Stimulated activated CD4-positive, alpha-beta T cell treated with anti-CD3 and anti-CD28 coated beads, Interleukin-1b, Interleukin-23, amount 100 ng/mL, for 48 hours (primary cell): ENCODE results near the gene PRKCA.

ENCODE experiments used
- DNase-seq: peaks from one replicate; pipeline ENCODE4 v3.0.0-alpha.2; 2020

The PRKCA gene

DNA sequence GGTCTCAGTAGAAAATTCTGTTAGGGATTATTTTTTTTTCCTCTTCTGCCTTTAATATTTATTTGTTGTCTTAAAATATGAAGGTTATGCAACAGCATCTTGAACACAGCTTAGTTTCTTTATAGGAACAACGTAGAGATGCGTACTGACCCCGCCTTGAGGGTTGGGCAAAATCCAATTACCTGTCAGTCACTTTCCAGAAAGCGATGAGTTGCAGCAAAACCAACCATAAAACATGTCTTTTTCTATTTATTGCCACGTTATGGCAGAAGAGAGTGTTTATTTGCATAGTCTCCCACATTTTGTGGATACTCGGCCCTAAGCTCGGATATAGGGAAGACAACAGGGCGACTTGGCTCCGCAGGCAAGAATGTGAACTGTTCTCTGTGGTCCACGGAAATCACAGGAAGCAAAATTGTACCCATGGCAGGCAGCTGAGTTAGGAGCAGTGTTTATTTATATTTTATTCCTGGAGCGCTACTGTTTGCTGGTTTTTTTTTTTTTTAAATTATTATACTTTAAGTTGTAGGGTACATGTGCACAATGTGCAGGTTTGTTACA is 488.2 kb downstream of the PRKCA start:
- DNase-seq: no peak

DNA sequence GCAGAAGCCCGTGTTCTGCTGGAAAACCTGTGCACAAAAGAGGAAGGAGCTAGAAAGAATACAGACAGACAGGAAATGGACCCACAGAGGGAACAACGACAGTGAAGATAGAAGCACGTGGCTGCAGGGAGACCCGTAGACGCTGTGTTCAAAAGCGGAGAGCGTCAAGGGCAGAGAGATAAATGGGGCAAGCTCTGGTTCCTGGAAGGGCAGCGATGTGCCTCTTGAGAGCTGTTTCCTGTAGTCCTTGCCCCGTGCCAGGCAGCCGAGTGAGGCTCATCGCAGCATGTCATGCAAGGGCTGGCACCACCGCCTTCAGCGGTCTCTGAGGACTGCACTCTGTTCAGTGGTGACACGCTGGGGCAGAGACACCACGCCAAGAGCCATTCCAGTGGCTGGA is 488.9 kb downstream of the PRKCA start:
- DNase-seq: no peak

DNA sequence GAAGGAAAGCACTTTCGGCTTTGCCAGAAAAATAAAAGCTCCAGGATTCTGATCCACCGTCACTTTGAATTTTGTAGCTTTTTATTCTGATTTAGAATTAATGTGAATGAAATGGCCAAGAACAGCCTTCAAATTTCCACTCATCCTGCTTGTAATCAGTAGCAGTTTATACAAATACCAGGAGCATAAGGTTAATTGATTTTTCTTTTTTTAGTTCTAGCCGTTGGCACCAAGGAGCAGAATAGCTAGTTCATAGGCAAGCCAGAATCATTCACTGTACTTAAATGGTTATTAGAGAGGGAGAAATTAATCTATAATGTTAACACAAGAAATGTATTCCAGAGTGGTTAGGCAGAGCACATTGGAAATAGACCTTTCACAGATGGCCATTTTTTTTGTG is 491.4 kb downstream of the PRKCA start:
- DNase-seq: no peak

DNA sequence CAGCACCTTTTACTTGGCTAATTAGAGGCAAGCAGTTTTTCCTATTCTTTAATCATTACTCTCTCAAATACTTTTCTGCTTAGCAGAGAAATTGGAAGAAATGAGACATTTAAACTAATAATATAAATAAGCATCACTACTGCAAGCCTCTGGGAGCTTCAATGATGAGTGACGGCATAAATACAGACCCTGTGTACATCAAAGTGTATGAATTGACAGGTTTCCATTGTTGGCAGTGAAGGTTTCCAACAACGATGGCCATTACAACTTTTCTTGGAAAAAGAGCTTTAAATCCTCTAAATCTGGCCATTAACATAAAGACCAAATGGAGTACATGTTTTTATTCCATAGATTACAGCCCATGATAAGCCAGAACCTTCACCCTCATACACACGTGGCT is 493.1 kb downstream of the PRKCA start:
- DNase-seq: no peak

DNA sequence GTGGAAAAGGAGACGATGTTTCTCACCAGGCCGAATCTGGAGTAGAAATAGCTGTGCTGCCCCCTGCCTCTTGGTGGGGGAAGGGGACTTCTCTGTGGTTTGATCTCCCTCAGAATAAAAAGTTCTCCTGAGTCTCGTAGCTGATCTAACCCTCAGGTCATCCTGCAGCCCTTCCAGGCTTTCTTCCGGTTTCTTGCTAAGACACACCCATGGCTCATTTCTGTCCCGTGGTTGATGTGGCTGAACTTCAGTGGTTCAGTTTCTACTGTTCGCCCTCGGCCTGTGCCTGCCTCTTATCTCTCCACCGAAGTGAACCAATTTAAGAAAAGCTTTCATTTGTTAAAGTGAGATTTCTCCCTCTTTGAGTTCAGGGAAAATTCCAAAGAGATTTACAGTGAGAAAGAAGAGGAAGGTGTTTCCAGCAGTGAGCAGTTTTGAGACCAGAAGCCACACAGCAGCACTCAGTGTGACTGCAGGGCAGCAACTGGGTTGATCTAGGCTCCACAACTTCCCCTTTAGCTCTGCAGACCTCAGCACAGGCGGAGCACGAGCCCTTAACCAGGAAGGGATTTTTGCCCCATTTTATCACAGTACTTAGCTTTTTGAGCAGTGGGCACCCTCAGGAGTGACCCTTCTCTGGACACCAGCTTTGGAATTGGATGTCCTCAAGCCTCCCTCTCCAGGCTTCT is 497.6 kb downstream of the PRKCA start:
- DNase-seq: no peak

DNA sequence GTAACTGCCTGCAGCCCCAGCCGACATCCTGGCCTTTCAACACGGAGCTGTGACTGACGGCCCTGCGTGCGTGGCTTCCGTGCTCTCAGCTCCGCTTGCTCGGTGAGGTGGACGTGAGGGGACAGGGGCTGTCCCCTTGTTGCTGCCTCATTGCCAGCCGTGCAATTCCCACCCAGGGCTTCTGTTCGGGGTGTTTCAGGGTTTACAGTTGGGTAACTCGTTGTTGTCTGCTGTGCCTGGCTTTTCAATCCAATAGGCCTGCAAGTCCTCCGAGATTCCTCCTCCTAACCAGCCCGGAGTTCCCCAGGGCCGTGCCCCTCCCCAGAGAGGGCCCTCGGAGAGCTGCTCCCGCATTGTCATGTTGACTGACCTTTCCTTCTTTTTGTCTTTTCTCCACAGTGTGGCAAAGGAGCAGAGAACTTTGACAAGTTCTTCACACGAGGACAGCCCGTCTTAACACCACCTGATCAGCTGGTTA is 501.1 kb downstream of the PRKCA start:
- no peak for DNase-seq

DNA sequence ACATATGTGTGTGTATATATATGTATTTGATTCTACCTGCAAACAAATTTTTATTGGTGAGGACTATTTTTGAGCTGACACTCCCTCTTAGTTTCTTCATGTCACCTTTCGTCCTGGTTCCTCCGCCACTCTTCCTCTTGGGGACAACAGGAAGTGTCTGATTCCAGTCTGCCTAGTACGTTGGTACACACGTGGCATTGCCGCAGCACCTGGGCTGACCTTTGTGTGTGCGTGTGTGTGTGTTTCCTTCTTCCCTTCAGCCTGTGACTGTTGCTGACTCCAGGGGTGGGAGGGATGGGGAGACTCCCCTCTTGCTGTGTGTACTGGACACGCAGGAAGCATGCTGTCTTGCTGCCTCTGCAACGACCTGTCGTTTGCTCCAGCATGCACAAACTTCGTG is 503.2 kb downstream of the PRKCA start:
- DNase-seq: no peak

DNA sequence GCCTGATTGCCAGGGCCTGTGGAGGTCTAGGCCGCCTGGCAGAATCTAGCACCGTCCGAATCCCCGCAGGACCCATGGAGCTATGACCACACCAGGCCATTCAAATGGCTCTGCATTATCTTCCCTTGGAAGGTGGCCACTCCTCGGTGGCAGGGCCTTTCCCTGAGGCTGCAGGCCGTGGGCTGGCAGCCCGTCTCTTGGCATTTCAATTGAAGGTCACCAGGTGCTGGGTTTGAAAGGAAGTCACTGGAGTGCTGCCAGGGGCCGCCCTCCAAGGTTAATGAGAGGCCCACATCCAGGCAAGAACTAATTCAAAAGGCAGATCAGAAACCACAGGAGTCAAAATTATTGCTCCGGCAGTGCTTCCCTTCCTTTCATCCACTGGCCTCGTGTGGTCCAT is 504.8 kb downstream of the PRKCA start:
- DNase-seq: no peak

DNA sequence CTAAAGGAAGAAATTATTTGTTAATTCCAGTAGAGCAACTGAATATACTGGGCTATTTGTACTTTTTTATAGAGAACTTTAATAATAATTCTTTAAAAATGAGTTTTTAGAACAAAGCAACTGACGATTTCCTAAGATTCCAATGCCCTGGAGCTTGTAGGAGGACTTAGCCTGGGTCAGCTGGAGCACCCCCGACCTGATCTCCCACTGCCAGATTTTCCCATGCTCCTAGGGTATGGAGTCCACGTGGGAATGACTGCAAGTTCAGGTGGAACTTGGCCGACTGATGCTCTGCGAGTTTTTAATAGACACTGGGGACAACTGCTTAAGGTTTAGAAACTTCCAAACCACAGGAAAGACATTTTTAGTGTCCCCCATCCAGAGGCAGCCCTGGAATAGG is 507.0 kb downstream of the PRKCA start:
- no peak for DNase-seq

DNA sequence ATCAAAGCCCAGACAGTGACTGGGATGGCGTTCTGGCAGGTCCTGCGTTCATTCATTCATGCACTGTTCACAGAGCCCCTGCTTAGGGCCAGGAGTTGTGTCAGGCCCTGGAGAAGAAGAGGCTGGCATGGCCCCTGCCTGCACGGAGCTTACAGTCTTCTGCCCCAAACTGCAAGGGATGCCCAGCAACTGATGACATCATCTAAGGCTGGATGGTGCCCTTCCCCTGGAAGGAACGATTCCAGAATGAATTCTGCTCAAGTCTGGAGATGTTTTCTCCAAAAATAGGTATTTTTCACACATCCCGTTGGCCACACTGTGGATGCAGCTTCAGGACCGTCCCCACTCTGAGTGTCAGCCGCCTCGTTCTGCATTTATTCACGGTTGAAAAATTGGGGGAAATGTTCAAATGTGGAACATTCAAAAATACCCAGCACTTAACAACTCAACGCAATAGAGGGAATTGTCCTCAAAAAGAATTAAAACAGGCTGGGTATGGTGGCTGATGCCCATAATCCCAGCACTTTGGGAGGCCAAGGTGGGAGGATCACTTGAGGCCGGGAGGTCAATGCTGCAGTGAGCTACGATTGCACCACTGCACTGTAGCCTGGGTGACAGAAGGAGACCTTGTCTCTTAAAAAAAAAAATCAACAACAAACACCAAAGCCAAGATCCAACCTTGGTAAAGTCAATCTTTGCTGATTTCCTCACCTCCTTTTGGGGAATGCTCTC is 508.7 kb downstream of the PRKCA start:
- no peak for DNase-seq

DNA sequence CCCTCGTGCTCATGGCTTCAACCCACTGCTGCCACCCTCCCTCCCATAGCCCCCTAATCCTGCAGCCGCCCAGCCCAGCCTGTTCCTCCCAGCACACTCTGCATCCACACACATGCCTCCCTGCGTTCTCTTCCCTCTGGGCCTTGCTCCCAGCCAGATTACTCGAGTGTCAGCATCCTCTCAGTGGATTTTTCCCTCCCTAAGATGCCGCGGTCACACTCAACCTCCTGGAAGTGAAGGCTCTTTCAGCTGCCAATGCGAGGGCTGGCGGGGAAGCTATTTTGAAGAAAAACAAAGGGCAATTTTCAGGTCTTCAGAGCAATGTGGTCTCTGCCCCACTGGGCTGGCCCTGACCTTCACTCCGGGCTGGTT is 509.3 kb downstream of the PRKCA start:
- no peak for DNase-seq

DNA sequence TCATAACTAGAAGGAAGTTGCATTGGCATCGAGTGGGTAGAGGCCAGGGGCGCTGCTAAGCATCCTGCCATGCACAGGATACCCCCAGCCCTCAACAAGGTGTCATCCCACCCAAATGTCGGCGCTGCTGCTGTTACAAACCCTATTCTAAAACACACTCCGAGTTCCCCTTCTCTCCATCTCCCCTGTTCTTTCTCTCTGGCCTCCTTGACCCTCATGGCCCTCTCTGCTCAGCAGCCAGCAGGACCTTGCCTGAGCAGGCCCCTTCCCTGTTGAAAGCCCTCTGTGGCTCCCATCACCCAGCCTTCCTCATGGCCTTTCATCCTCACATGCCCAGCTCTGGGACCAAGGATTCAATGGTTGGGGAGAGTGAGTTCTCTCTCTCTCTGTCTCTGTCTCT is 510.2 kb downstream of the PRKCA start:
- no peak for DNase-seq

DNA sequence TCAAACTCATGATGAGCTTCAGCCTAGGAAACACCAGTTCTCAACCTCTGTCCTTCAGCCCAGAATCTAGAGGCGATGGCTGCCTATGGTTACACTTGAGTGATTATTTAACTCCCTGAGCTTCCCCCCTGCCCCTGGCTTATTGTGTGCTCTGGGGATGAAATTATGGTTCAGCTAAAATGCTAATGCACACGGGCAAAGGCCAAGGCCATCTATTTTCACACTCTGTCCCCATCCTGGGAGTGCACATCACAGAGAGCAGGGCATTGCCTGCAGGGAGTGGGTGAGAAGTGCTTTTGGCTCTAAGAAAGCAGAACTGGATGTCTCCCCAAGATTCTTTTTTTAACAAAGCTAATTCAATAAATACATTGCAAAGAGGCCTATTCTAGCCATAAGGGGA is 510.9 kb downstream of the PRKCA start:
- no peak for DNase-seq

DNA sequence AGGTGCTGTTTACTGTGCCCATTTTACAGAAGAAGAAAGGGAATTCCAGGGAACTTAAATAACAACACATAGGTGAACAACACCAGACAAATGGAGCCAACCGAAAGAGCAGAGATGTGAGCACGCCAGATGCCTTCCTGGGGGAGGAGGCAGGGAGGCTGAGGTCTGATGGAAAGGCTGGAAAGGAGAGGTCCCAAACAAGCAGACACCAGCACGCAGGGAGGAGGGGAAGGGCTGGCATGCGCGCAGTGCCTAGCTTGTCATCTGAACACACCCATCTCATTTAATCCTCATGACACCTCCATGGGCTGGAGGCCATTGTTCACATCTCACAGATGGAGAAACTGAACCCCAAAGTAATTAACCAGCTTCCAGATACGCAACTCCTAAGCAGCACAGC is 511.6 kb downstream of the PRKCA start:
- DNase-seq: no peak

DNA sequence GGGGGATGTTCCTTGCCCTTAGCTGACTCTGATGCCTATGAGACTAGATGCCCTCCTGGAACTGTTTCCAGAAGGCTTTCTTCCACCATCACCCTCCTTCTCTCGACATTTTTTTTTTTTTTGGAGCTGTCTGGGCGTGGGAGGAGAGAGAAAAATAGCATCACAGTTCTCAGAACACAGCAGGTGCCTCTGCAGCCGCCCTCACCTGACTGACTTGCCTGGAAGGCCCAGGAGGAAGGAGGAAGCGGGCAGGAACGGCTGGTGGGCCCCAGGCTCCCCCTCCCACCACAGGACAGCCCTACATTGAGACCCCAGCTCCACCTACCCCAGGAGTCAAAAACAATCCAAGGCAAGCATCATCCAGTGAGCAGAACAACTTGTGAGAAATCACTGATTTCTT is 512.2 kb downstream of the PRKCA start:
- no peak for DNase-seq

DNA sequence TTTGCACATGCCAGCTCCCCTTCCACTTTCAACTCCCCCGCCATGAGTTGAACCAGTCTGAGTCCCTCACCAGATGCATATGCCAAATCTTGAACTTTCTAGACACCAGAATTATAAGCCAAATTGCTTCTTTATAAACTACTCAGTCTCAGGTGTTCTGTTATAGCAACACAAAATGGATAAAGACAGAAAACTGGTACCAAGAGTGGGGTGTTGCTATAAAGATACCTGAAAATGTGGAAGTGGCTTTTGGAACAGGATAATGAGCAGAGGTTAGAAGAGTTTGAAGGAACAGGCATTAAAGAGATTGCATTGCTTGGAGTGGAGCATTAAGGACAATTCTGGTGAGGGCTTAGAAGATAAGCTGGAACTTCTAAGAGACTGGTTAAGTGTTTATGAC is 515.3 kb downstream of the PRKCA start:
- DNase-seq: no peak

DNA sequence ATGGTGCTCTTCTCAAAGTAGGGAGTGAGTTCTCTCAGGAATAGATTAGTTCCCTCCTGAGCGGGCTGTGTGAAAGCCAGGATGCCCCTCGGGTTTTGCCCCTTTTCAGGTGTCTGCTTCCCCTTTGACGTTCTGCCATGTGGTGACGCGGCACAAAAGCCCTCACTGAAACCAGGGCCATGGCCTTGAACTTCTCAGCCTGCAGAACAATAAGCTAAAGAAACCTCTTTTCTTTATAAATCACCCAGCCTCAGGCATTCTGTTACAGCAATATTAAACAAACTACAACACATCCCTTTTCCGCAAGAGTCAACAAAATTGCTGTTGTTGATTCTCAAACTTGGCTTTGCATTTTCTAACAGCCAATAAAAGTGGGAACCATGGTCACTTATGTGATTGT is 517.1 kb downstream of the PRKCA start:
- DNase-seq: no peak

DNA sequence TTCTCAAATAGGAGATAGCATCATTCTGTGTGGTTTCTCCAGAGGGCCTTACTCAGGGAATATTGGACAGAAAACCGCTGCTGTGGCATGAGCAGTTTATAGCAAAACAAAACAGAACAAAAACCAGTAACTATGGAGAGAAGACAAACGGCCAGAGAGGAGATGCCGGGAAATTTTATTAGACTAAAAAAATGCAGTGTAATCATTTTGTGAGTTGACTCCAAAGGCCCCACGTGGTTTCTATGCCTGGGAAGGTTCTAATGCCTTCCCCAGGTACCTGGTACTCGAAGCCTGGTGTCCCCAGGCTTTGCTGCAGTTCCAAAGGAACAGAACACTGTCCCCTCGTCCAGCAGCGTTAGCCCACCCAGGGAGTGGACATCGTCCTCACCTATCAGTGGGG is 519.6 kb downstream of the PRKCA start:
- no peak for DNase-seq

DNA sequence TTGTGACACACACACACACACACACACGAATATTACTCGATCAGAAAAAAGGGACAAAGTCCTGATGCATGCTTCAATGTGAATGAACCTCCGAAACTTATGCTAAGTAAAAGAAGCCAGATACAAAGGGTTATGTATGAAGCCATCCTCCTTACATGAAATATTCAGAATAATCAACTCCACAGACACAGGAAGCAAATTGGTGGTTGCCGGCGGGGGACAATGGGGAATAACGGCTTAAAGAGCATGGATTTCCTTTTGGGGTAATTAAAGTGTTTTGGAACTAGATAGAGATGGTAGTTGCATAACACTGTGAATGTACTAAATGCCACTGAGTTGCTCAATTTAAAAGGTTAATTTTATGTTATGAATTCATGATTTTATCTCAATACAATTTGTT is 524.4 kb downstream of the PRKCA start:
- no peak for DNase-seq

DNA sequence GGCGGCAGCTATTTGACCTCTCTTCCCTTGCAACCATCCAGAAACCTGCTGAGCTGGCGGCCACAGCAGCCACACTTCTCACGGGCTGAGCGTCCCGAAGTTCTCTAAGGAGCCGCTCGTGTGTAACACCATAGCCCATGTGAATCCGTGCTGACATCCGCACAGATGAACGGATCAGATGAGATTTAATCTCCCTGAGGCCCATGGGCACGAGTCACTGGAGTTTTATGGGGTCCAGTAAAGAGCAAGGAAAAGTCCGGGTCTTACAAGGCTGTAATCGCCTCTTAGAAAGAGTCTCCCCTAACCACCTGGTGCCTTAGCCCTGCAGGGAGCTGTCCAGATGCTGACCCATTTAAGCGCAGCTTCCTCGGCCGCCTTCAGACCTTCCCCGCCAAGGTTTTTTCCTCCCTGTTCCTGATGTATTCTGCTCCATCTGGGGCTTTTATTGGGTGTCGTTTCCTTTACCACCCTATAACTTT is 527.0 kb downstream of the PRKCA start:
- DNase-seq: no peak

DNA sequence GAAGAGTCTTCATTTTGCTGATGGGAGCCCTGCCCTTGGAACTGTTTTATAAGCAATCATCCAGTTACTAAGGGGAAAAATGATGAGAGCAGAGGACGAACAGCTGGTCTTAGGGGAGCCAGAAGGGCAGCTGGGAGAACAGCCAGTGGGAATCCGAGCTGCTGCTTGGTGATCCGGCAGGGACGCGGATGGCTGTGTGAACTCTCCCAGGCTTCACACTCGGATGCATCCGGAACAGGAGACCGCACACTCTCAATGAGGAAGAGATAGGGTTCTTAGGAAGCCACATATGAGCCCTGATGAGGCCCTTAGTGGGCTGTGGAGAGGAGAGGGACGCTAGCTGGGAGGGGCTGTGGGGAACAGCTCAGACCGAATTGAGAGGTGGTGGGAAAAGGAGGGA is 527.5 kb downstream of the PRKCA start:
- no peak for DNase-seq

DNA sequence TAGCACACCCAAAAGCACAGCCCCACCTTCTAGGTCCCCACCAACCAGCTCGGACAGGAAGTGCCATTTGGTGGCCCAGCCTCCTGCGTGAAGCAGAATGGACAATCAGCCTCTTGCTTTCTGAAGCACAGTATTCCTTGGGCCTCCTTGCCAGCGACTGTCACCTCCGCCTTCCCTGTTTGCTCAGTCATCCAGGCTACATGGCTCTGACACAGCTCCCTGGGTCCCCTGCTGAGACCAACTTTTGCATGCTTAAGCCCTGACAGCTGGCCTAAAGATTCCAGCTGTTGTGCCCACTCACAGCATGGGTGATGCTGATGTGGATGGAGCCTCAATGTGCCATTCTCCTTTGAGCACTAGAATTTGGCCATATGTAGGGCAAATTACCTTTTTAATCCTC is 528.0 kb downstream of the PRKCA start:
- DNase-seq: no peak

DNA sequence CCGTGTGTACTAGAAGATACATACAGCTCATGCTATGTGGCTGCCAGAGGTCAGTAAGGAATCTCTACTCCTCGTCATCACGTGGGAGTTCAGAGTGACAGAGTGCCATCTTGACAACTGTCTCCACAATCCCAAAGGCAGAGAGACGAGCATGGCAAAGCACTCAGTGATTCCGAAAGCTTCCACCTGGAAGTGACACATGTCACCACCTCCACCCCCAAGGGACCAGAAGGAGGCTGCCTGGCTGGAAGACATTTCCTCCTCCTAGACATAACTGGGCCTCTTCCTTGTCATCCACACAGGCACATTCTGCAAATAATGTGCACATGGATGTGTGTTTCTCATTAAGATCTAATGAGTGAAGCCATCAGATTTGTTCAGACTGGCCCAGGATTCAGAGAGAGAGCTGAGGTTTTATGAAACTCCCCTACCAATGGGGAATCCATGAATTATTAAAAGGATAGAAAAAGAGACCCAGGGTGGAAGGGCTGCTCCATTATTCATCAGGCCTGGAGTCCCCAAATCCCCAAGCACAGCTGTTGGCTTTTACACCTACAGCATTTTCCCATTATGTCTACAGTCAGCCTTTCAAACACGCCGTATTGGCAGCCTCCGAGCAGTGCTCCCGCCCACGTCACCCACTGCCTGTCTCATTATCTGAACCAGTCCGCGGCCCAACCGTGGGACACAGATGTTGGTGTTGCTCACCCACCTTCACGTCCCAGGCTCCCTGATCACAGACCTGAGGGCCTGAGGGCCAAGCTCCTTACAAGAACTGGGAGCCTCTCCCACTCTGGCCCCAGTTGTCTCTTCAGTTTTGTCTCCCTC is 529.2 kb downstream of the PRKCA start:
- no peak for DNase-seq

DNA sequence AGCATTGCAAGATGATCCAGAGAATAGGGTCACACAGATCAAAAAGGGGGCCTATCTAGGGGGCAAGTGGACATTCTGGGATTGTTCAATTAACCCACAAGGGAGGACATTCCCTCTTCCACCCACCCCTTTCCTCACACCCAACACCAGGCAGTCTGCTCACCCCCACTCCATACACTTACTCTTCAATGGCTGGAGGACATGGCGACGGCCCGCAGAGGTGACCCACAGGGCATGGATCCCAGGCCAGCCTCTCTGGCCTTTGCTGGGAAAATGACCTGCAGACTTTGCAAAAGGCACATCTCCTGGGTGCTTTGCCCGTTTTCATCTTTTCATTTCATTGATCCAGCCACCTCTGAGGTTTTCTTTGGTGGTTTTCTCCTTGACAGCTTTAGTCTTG is 530.8 kb downstream of the PRKCA start:
- DNase-seq: no peak
